Peyer's patch (tissue), 4 donors: ENCODE measurements around the gene LRSAM1.

Experiments
- CTCF ChIP-seq, 6 experiments: fragments of 450-650 bp in 4 of 6; fragments of 200-600 bp in 2 of 6; sonication (generic) in 1 of 6; IDR thresholded peaks; one replicate each; pipeline ENCODE4 v1.5.1; 2017 to 2019; ENCODE audit warnings: antibody characterized with exemption in 6 of 6, mild to moderate bottlenecking in 3 of 6, moderate library complexity in 1 of 6
- POLR2A ChIP-seq, 2 donors: fragments of 450-650 bp; IDR thresholded peaks; one replicate each; pipeline ENCODE4 v1.5.1; 2017; ENCODE audit warnings: antibody characterized with exemption in 2 of 2, mild to moderate bottlenecking in 2 of 2, moderate library complexity in 2 of 2

- TF ChIP-seq CTCF (IDR thresholded peaks at IDR 0.05) (no peak), POLR2A (IDR thresholded peaks at IDR 0.05) (no peak)
Measured at GRCh38 chr9:127422133-127422782, 29.1 kb upstream of the LRSAM1 start.
